ENCODE data around the gene MRPS34. TPM values are rescaled to one million over a fixed set of nuclear protein-coding genes. Genes with fewer than 3 reads are reported as not detected.

The MRPS34 gene
- total RNA-seq, 1 donor from 2014 or later: 84.6 TPM

DNA sequence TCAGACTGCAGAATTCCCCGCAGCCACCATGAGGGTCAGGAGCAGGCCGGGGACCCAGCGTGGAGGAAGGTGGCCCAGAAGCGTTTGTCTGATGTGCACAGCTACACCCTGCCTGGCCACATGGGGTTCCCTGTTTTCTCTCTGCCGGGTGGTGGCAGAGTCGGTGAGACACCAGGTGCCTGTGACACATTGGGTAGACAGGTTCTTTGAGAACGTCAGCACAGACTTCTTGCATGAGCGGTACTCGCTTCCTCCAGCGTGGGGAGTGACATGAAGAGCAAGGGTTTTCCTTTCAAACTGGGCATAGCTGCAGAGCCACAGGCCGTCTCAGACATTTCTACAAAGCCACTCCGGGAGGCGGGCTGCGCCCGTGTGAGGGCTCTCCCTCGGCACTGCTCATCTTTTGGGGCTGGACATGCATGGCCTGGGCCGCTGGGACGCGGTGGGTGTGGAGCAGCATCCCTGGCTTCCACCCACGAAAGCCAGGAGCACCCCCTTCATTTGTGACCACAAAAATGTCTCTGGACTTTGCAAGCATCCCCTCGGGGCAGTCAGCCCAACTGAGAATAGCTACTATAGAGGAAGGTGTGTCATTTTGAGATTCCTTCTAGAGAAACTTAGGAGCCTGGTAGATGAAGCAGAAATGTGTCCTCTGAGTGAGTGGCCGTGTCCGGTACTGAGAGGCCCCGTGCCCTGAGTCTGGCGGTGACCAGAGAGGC lies 27.6 kb downstream of the MRPS34 start:
- Mint-ChIP-seq H3K4me3 (ENCODE audit: low read depth) (no peak overlapping the region), H3K27me3 (no peaks in the 10 kb centered on the region), H3K27ac (no peak overlapping the region), H3K4me1 (ENCODE audit: low read depth) (no peaks in the 10 kb centered on the region), H3K36me3 (ENCODE audit: insufficient read depth) (no peaks in the 10 kb centered on the region), H3K9me3 (ENCODE audit: low read depth) (no peaks in the 10 kb centered on the region)
- no peak for TF ChIP-seq CTCF (IDR thresholded peaks at IDR 0.05; ENCODE audit: unreplicated experiment)
- DNase-seq (ENCODE audit: low spot score, unreplicated experiment): no peak

- no peak overlapping the region for H3K27ac Mint-ChIP-seq
- no peak overlapping the region for H3K4me3 Mint-ChIP-seq (ENCODE audit: low read depth)
- DNase-seq (ENCODE audit: low spot score, unreplicated experiment): no peak
- no peaks in the 10 kb centered on the region for H3K9me3 Mint-ChIP-seq (ENCODE audit: low read depth)
- H3K27me3 Mint-ChIP-seq: no peaks in the 10 kb centered on the region
- no peaks in the 10 kb centered on the region for H3K4me1 Mint-ChIP-seq (ENCODE audit: low read depth)
- TF ChIP-seq CTCF (IDR thresholded peaks at IDR 0.05; ENCODE audit: unreplicated experiment): no peak
- H3K36me3 Mint-ChIP-seq (ENCODE audit: insufficient read depth): no peaks in the 10 kb centered on the region
Measured at GRCh38 chr16:1744338-1744840, 28.5 kb downstream of the MRPS34 start.

- H3K27me3 Mint-ChIP-seq: no peaks in the 10 kb centered on the region
- no peak overlapping the region for H3K4me3 Mint-ChIP-seq (ENCODE audit: low read depth)
- no peak for DNase-seq (ENCODE audit: low spot score, unreplicated experiment)
- no peaks in the 10 kb centered on the region for H3K36me3 Mint-ChIP-seq (ENCODE audit: insufficient read depth)
- H3K9me3 Mint-ChIP-seq (ENCODE audit: low read depth): no peaks in the 10 kb centered on the region
- no peak for TF ChIP-seq CTCF (IDR thresholded peaks at IDR 0.05; ENCODE audit: unreplicated experiment)
- H3K27ac Mint-ChIP-seq: no peak overlapping the region
- no peaks in the 10 kb centered on the region for H3K4me1 Mint-ChIP-seq (ENCODE audit: low read depth)
Measured at GRCh38 chr16:1743376-1744337, 29.3 kb downstream of the MRPS34 start.

DNA sequence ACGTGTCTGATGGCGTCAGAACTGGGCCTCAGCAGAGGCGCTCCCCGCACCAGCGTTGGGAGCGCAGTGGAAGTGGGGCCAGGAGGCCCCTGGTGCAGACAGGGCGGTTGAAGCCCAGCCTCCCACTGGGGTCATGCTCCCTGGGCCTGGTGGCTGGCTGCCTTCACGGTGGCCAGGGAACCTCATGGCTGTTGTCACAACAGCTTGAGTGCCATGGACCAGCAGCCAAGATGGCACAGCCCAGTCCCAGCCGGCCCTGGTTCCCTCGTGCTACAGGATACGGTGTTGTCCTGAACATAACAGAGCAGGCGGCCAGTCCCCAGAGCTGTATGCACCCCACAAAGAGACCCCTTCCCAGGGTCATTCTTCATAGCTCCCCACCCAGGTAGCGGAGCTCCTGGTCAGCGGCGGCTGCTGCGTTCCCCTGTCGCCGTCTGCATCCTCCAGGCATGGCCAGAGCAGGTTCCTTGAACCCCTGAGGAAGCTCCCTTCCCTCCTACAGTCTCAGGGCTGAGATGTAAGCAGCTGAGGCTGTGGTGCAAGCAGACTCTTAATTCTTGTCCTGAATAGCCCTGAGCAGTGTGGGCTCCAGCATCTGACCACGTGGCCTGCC lies 31.3 kb downstream of the MRPS34 start:
- H3K4me1 Mint-ChIP-seq (ENCODE audit: low read depth): no peaks in the 10 kb centered on the region
- DNase-seq (ENCODE audit: low spot score, unreplicated experiment): no peak
- H3K4me3 Mint-ChIP-seq (ENCODE audit: low read depth): no peak overlapping the region
- H3K9me3 Mint-ChIP-seq (ENCODE audit: low read depth): no peaks in the 10 kb centered on the region
- H3K36me3 Mint-ChIP-seq (ENCODE audit: insufficient read depth): no peaks in the 10 kb centered on the region
- no peaks in the 10 kb centered on the region for H3K27me3 Mint-ChIP-seq
- no peak for TF ChIP-seq CTCF (IDR thresholded peaks at IDR 0.05; ENCODE audit: unreplicated experiment)
- no peak overlapping the region for H3K27ac Mint-ChIP-seq

All from progenitor cell of endocrine pancreas (in vitro differentiated cells).